Measurements from ENCODE around the gene GRAMD1C.

Gene GRAMD1C

DNA sequence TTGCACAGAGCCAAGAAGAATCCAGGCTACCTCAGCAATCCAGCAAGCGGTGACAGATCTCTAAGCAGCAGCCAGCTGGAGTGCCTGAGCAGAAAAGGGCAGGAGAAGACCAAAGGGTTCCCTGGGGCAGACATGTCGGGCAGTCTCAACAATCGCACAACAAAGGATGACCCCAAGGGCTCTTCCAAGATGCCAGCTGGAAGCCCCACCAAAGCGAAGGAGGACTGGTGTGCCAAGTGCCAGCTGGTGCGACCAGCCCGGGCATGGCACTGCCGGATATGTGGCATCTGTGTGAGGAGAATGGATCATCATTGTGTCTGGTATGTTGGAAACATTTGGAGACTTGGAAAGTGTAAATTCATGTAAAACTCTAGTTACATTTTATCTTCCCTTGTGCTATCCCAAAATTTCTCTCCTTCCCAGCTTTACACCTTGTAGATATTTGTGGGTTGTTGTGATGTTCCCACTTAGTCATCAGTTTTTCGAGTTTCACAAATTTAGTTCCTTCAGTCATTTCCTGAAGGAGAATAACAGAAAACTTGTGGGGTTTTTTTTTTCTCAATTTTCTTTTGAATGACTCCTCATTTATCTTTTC lies 115.6 kb downstream of the GRAMD1C start:
- Histone ChIP-seq H3K36me3 (ENCODE audit: control insufficient read depth, insufficient read depth, low read length) (peaks cover 17% of the 10 kb centered on the region), H3K4me1 (ENCODE audit: control insufficient read depth, insufficient read depth, low read length) (no peaks in the 10 kb centered on the region), H3K9ac (ENCODE audit: low read depth, low read length) (no peak overlapping the region), H3K4me3 (ENCODE audit: low read depth, low read length) (no peak overlapping the region), H3K9me3 (ENCODE audit: control insufficient read depth, insufficient read depth, low read length) (no peaks in the 10 kb centered on the region), H3K27me3 (ENCODE audit: control insufficient read depth, insufficient read depth, low read length) (no peaks in the 10 kb centered on the region)

DNA sequence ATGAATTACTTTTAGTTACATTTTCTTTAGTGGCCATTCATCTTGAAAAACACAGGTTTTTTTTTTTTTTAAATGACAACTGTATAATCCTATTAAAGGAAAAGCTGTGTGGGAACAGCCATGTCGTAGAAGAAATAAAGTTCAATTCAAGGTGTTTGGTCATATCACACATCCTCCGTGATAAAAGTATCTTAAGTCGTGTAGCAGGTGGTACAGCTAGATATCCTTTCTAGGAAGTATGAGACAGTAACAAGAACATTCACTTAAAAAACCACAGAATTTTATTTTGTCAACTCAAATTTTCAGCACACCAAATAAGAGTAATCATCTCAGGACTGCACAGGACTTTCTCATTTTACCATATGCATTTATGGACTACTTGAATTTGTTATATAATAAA lies 125.3 kb downstream of the GRAMD1C start:
- no peaks in the 10 kb centered on the region for H3K27me3 ChIP-seq (ENCODE audit: control insufficient read depth, insufficient read depth, low read length)
- H3K36me3 ChIP-seq (ENCODE audit: control insufficient read depth, insufficient read depth, low read length): no peaks in the 10 kb centered on the region
- H3K9me3 ChIP-seq (ENCODE audit: control insufficient read depth, insufficient read depth, low read length): no peaks in the 10 kb centered on the region
- peaks cover 10% of the 10 kb centered on the region for H3K4me1 ChIP-seq (ENCODE audit: control insufficient read depth, insufficient read depth, low read length)
- H3K9ac ChIP-seq (ENCODE audit: low read depth, low read length): no peak overlapping the region
- H3K4me3 ChIP-seq (ENCODE audit: low read depth, low read length): no peak overlapping the region

DNA sequence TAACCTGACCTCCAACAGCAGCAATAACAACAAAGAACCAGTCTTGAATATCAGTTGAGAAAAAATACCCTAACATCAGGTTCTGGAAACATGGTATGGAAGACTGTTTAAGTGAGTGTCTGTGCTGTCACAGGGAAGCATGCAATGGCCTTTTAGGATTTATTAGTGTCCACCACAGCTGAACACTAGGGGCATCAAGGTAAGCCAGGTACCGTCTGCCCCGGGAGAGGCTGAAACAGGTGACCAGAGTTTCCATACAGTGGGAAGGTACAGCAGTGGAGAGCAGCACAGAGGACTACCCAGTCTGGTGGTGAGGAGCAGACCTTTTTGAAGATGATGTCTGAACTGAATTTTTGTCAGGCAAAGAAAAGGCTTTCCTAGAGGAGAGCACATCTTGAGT lies 127.6 kb downstream of the GRAMD1C start:
- Histone ChIP-seq H3K9me3 (ENCODE audit: control insufficient read depth, insufficient read depth, low read length) (no peaks in the 10 kb centered on the region), H3K36me3 (ENCODE audit: control insufficient read depth, insufficient read depth, low read length) (no peaks in the 10 kb centered on the region), H3K4me3 (ENCODE audit: low read depth, low read length) (no peak overlapping the region), H3K27me3 (ENCODE audit: control insufficient read depth, insufficient read depth, low read length) (no peaks in the 10 kb centered on the region), H3K9ac (ENCODE audit: low read depth, low read length) (no peak overlapping the region), H3K4me1 (ENCODE audit: control insufficient read depth, insufficient read depth, low read length) (peaks cover 10% of the 10 kb centered on the region)

DNA sequence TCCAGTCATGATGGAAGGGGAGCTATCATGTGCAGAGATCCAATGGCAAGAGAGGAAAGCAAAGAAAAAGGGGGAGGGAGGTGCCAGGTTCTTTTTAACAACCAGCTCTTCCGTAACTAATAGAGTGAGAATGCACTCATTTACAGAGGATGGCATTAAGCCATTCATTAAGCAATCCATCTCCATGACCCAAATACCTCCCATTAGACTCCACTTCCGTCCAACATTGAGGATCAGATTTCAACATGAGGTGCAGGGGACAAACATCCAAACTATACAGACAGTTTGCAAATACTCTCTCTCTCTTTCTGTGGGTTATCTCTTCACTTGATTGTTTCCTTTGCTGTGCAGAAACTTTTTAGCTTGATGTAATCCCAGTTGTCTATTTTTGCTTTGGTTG lies 130.4 kb downstream of the GRAMD1C start:
- H3K27me3 ChIP-seq (ENCODE audit: control insufficient read depth, insufficient read depth, low read length): no peaks in the 10 kb centered on the region
- H3K4me3 ChIP-seq (ENCODE audit: low read depth, low read length): no peak overlapping the region
- H3K4me1 ChIP-seq (ENCODE audit: control insufficient read depth, insufficient read depth, low read length): no peaks in the 10 kb centered on the region
- H3K9ac ChIP-seq (ENCODE audit: low read depth, low read length): no peak overlapping the region
- H3K9me3 ChIP-seq (ENCODE audit: control insufficient read depth, insufficient read depth, low read length): no peaks in the 10 kb centered on the region
- no peaks in the 10 kb centered on the region for H3K36me3 ChIP-seq (ENCODE audit: control insufficient read depth, insufficient read depth, low read length)

DNA sequence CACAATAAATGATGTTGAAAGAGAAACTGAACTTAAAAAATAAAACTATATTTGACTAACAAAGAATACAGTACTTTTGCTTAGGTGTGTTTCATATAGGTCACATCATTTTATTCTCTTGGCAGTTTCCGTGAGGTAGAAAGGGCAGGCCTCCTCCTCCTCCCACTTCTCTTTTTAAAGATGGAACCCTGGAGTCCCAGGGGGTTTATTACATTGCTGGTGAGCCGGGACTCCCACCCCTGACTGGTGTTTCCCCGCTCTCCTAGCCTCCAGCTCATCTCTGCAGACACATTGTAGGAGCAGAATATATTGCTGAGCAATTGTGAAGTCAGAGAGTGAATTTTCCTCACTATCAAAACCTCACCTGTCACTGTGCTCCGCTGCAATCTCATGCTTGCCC lies 139.2 kb downstream of the GRAMD1C start:
- Histone ChIP-seq H3K36me3 (ENCODE audit: control insufficient read depth, insufficient read depth, low read length) (no peaks in the 10 kb centered on the region), H3K9me3 (ENCODE audit: control insufficient read depth, insufficient read depth, low read length) (no peaks in the 10 kb centered on the region), H3K9ac (ENCODE audit: low read depth, low read length) (no peak overlapping the region), H3K4me1 (ENCODE audit: control insufficient read depth, insufficient read depth, low read length) (no peaks in the 10 kb centered on the region), H3K4me3 (ENCODE audit: low read depth, low read length) (no peak overlapping the region), H3K27me3 (ENCODE audit: control insufficient read depth, insufficient read depth, low read length) (no peaks in the 10 kb centered on the region)

DNA sequence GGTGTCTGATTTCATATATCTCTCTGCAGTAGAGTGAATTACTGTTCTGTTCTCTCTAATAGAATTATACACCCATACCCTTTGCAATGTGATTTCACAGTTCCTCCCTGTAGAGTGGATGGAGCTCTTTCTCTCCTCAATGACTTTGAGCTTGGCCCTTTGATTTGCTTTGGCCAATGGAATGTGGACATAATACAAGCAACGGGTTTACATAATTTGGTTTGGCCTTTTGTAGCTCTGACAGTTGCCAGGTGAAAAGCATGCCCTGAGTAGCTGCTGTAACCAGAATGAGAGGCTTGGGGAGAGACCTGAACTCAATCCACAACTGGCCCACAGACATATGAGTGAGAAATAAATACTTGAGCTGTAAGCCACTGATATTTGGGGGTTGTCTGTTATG lies 141.3 kb downstream of the GRAMD1C start:
- no peaks in the 10 kb centered on the region for H3K27me3 ChIP-seq (ENCODE audit: control insufficient read depth, insufficient read depth, low read length)
- no peaks in the 10 kb centered on the region for H3K9me3 ChIP-seq (ENCODE audit: control insufficient read depth, insufficient read depth, low read length)
- H3K4me3 ChIP-seq (ENCODE audit: low read depth, low read length): no peak overlapping the region
- H3K9ac ChIP-seq (ENCODE audit: low read depth, low read length): no peak overlapping the region
- no peaks in the 10 kb centered on the region for H3K36me3 ChIP-seq (ENCODE audit: control insufficient read depth, insufficient read depth, low read length)
- H3K4me1 ChIP-seq (ENCODE audit: control insufficient read depth, insufficient read depth, low read length): no peaks in the 10 kb centered on the region

DNA sequence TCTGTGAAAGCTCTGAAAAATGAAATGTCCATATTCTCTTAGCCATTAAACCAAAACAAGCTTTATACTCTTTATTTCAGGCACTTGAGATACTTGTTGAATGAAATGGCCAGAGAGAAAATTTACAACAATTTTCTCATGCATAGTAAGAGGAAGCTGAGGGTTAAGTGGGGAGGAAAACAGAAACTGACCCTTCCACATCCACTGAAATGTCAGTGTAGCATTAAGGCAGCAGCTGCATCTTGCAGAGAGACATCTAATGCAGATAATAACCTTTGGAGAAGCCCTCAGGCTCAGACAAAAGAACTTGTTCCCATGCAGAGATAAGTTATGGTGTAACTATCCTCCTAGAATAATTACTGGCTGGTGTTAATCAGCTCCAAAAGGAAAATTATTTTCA lies 143.2 kb downstream of the GRAMD1C start:
- no peaks in the 10 kb centered on the region for H3K9me3 ChIP-seq (ENCODE audit: control insufficient read depth, insufficient read depth, low read length)
- H3K4me1 ChIP-seq (ENCODE audit: control insufficient read depth, insufficient read depth, low read length): no peaks in the 10 kb centered on the region
- no peak overlapping the region for H3K4me3 ChIP-seq (ENCODE audit: low read depth, low read length)
- H3K27me3 ChIP-seq (ENCODE audit: control insufficient read depth, insufficient read depth, low read length): no peaks in the 10 kb centered on the region
- no peak overlapping the region for H3K9ac ChIP-seq (ENCODE audit: low read depth, low read length)
- no peaks in the 10 kb centered on the region for H3K36me3 ChIP-seq (ENCODE audit: control insufficient read depth, insufficient read depth, low read length)

DNA sequence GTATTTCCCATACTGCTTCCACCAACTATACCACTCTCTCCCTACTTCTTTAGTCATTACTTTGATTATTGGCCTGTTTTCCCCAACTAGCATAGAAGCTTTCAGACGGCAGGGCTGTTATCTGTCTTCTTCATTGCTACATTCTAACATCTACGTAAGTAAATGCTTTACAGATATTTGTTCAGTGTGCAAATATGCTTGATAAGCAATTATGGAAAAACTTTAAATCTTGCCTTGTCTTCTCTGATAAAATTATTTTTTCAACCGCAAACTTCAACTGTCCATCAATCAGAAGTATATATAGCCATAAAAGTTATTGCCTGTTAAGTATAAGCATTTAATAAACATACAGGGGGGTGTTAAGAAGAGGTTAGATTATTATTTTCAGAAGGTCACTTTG lies 145.0 kb downstream of the GRAMD1C start:
- no peak overlapping the region for H3K9ac ChIP-seq (ENCODE audit: low read depth, low read length)
- H3K9me3 ChIP-seq (ENCODE audit: control insufficient read depth, insufficient read depth, low read length): no peaks in the 10 kb centered on the region
- no peak overlapping the region for H3K4me3 ChIP-seq (ENCODE audit: low read depth, low read length)
- no peaks in the 10 kb centered on the region for H3K36me3 ChIP-seq (ENCODE audit: control insufficient read depth, insufficient read depth, low read length)
- H3K4me1 ChIP-seq (ENCODE audit: control insufficient read depth, insufficient read depth, low read length): no peaks in the 10 kb centered on the region
- no peaks in the 10 kb centered on the region for H3K27me3 ChIP-seq (ENCODE audit: control insufficient read depth, insufficient read depth, low read length)

DNA sequence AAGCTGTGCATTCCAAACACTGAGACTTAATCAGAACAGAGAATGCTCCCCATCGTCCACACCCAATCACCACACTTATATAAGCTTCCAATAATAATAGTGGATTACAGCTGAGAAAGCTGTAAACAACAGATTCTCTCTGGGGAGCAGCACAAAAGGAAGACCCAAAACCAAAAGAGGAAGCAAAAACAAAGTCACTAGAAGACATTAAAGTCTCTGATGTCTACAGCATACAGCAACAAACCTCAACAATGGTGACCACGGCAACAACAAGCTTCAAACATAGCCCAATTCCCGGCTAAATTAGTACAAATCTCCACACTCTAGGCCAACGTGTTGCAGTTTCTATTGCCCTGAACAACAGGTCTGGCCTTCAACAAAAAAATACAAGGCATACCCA lies 147.0 kb downstream of the GRAMD1C start:
- H3K9me3 ChIP-seq (ENCODE audit: control insufficient read depth, insufficient read depth, low read length): no peaks in the 10 kb centered on the region
- H3K4me3 ChIP-seq (ENCODE audit: low read depth, low read length): no peak overlapping the region
- H3K27me3 ChIP-seq (ENCODE audit: control insufficient read depth, insufficient read depth, low read length): no peaks in the 10 kb centered on the region
- H3K9ac ChIP-seq (ENCODE audit: low read depth, low read length): no peak overlapping the region
- no peaks in the 10 kb centered on the region for H3K36me3 ChIP-seq (ENCODE audit: control insufficient read depth, insufficient read depth, low read length)
- H3K4me1 ChIP-seq (ENCODE audit: control insufficient read depth, insufficient read depth, low read length): no peaks in the 10 kb centered on the region

Data from iPS-15b (cell line).